ENCODE data around the gene PPCS. TPM values are rescaled to one million over a fixed set of nuclear protein-coding genes. Genes with fewer than 3 reads are reported as not detected.

The PPCS gene
- total and polyA plus RNA-seq, 2 donors (not counting 3 experiments of a cell fraction or from before 2014, with no cell fraction given): 31.7 to 32.6 TPM

DNA sequence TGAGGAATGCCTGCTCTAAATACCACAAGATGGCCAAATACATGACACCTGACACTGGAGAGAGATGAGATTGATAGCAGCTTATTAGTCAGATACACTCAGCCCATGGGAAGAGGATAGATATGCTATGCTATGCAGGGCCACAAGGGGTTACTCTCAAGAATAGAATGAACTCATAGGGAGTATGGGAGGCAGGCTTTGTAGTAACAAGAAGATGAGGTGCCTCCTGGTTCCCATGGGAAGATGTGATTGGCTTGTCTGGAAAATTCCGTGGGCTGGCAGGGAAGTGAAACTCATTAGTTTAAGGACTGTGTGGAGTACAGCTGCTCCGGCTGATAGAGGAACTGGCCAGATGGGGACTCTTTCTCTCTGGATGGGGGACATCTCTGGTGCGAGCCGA lies 23.3 kb downstream of the PPCS start:
- Histone ChIP-seq H3K9ac (replicated peaks; ENCODE audit: extremely low read depth, insufficient read depth, low read length) (no peak overlapping the region), H3K79me2 (ENCODE audit: control insufficient read depth, insufficient read depth, low read length) (no peaks in the 10 kb centered on the region), H3K9me1 (replicated peaks; ENCODE audit: control insufficient read depth, extremely low read depth, insufficient read depth, low read length) (no peaks in the 10 kb centered on the region), H4K20me1 (replicated peaks; ENCODE audit: control insufficient read depth, extremely low read depth, insufficient read depth, low read length) (no peaks in the 10 kb centered on the region), H3K9me3 (replicated peaks; ENCODE audit: control insufficient read depth, insufficient read depth, low read length) (no peaks in the 10 kb centered on the region), H3K27ac (ENCODE audit: insufficient read depth, low read depth, low read length) (no peak overlapping the region), H2AFZ (ENCODE audit: low read depth, low read length) (no peak overlapping the region), H3K4me1 (ENCODE audit: control insufficient read depth, extremely low read depth, insufficient read depth, low read length) (no peaks in the 10 kb centered on the region), H3K27me3 (ENCODE audit: control insufficient read depth in 2 of 2, insufficient read depth in 2 of 2, low read length in 2 of 2) (peaks cover 0 to 2% of the 10 kb centered on the region in 2 experiments), H3K36me3 (ENCODE audit: control insufficient read depth in 2 of 2, extremely low read depth in 1 of 2, insufficient read depth in 2 of 2, low read length in 2 of 2) (no peaks in the 10 kb centered on the region), H3K4me2 (ENCODE audit: insufficient read depth, low read length) (no peak overlapping the region), H3K4me3 (replicated peaks in 1 of 3; ENCODE audit: insufficient read depth in 1 of 3, low read depth in 1 of 3, low read length in 3 of 3) (no peak overlapping the region)
- DNase-seq (ENCODE audit: low read depth, low spot score) (no peak), FAIRE-seq (no peak)
- dilution Hi-C loops (cut with MboI; ENCODE audit: extremely low pct_ligation_motif_present, low sequenced_read_pairs) (no loop called here), intact Hi-C loops (cut with micrococcal nuclease) (no loop called here)
- TF ChIP-seq CTCF (IDR thresholded peaks at IDR 0.05; ENCODE audit: extremely low read depth in 1 of 2, insufficient read depth in 1 of 2, low read depth in 1 of 2, low read length in 2 of 2): peak in 1 of 2 donors; percentile 8
- no peak for TF ChIP-seq POLR2AphosphoS5 (IDR thresholded peaks at IDR 0.05; ENCODE audit: insufficient read depth, low read depth, low read length)
- BruUV-seq (replicated peaks): no TSS peak
- ChIA-PET POLR2A (no interaction called here), CTCF (no interaction called here)

DNA sequence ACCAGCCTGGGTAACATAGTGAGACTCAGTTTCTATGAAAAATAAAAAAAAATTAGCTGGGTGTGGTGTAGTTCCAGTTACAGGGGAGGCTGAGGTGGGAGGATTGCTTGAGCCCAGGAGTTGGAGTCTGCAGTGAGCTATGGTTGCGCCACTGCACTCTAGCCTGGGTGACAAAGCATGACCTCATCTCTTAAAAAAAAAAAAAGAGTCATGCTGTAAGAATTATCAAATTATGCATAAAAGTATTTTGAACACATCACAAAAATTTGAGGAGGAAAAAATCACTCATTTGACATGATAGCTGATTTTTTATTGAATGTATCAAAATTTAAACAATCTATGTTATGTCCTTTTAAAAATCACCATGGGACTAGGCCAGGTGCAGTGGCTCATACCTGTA lies 24.6 kb downstream of the PPCS start:
- FAIRE-seq: no peak

More for the DNA sequence above, 24.6 kb downstream of the PPCS start:
- Histone ChIP-seq H3K4me2 (ENCODE audit: insufficient read depth, low read length) (no peak overlapping the region), H3K79me2 (ENCODE audit: control insufficient read depth, insufficient read depth, low read length) (no peaks in the 10 kb centered on the region), H3K9me1 (replicated peaks; ENCODE audit: control insufficient read depth, extremely low read depth, insufficient read depth, low read length) (no peaks in the 10 kb centered on the region), H3K27ac (ENCODE audit: insufficient read depth, low read depth, low read length) (no peak overlapping the region), H2AFZ (ENCODE audit: low read depth, low read length) (no peak overlapping the region), H3K36me3 (ENCODE audit: control insufficient read depth in 2 of 2, extremely low read depth in 1 of 2, insufficient read depth in 2 of 2, low read length in 2 of 2) (no peaks in the 10 kb centered on the region), H3K9ac (replicated peaks; ENCODE audit: extremely low read depth, insufficient read depth, low read length) (no peak overlapping the region), H3K4me1 (ENCODE audit: control insufficient read depth, extremely low read depth, insufficient read depth, low read length) (no peaks in the 10 kb centered on the region), H4K20me1 (replicated peaks; ENCODE audit: control insufficient read depth, extremely low read depth, insufficient read depth, low read length) (no peaks in the 10 kb centered on the region), H3K27me3 (ENCODE audit: control insufficient read depth in 2 of 2, insufficient read depth in 2 of 2, low read length in 2 of 2) (peaks cover 0 to 2% of the 10 kb centered on the region in 2 experiments), H3K9me3 (replicated peaks; ENCODE audit: control insufficient read depth, insufficient read depth, low read length) (no peaks in the 10 kb centered on the region), H3K4me3 (replicated peaks in 1 of 3; ENCODE audit: insufficient read depth in 1 of 3, low read depth in 1 of 3, low read length in 3 of 3) (no peak overlapping the region)
- ChIA-PET CTCF (interaction anchor here (0.8 kb wide), 1 partner anchor 37 kb away, joined by 3 read pairs; no protein-coding TSS in a partner anchor), POLR2A (no interaction called here)
- DNase-seq (ENCODE audit: low read depth, low spot score): no peak
- intact Hi-C loops (cut with micrococcal nuclease) (no loop called here), dilution Hi-C loops (cut with MboI; ENCODE audit: extremely low pct_ligation_motif_present, low sequenced_read_pairs) (no loop called here)
- TF ChIP-seq GATA2 (IDR thresholded peaks at IDR 0.05; ENCODE audit: insufficient read depth, insufficient read length, low read depth, low read length) (no peak), JUN (IDR thresholded peaks at IDR 0.05; ENCODE audit: borderline replicate concordance, insufficient read depth, insufficient read length, low read depth) (no peak), EZH2 (IDR thresholded peaks at IDR 0.05; ENCODE audit: borderline replicate concordance, low read depth, low read length, severe bottlenecking) (no peak), POLR2A (IDR thresholded peaks at IDR 0.05; ENCODE audit: low read depth, low read length) (no peak), CTCF (IDR thresholded peaks at IDR 0.05; ENCODE audit: extremely low read depth in 1 of 2, insufficient read depth in 1 of 2, low read depth in 1 of 2, low read length in 2 of 2) (no peak)
- no TSS peak for BruUV-seq (replicated peaks)

Data from endothelial cell of umbilical vein (primary cell).